Stimulated activated CD4-positive, alpha-beta T cell treated with anti-CD3 and anti-CD28 coated beads, Interleukin-1b, Interleukin-23, amount 100 ng/mL, for 1 hour (primary cell): ENCODE data around the gene NFKBIE.

Experiments used
- DNase-seq, 2 donors: peaks; one replicate each; pipeline ENCODE4 v3.0.0-alpha.2; 2020; ENCODE audit warnings: low read depth in 2 of 2

Gene NFKBIE

DNA sequence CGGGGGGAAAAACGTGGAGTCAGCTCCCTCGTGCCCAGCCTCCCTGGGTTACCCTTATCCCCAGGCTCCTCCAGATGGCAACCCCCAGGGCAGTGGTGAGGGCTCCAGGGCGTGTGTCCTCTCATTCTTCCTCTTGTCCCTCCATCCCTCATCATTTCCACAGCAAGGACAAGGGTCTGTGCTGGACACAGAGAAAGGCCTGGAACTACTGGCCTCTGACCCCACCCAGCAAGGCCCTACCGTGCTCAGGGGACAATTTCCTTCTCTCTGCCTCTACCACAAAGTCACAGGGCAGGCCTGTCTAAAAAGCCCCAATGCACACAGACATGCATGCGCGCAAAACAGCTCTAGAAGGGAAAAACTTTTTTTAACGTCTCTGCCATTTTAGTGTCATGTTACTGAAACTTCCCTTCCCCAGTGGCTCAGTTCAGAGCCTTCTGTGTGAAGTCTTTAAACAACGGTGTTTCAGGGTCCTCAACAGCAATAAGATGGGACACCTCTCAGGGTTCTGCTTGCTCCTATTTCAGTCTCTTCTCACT, 7.0 kb downstream of the NFKBIE start:
- no peak for DNase-seq

GRCh38 chr6:44257753-44258324, 7.5 kb downstream of the NFKBIE start:
- no peak for DNase-seq

DNA sequence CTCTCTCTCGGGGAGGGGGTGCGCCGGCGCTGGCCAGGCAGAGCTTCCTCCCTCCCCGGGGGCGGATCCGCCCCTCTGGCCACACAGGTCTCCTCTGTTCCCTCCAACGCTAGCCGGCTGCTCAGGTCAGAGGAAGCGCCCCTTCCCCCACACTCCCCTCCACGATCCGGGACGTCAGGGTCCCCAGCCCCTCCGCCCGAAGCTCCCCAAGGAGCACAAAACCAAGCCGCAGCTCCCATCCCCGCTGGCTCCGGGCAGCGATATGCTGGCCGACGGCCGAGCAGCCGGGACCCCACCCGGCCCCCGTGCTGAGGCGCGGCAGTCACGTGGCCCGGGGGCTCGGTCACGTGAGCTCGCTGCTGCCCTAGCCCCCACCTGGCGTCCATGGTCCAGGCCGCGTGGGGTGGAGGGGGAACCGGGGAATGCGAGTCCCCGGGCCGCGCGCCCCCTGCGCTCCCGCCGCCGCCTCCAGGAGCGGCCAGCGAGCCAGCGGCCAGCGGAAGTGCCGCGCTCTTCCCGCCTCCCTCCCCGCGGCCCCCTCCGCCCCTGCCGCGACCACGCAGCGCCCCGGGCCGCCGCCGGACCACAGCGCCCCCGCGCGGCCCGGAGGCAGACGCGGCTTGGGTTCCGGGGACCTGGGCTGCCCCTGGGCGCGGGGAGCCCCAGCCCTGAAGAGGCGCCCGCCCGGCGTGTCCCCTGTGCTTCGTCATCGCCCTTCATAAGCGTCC, 8.2 kb downstream of the NFKBIE start, which contains the start of gene SLC35B2:
TSS of gene SLC35B2 (minus strand) at position 504 of the 728 bp plus-strand sequence. CDS start at position 386, 118 bp downstream.
- DNase-seq = no peak

- DNase-seq = no peak
These were observed 8.7 kb downstream of the NFKBIE start for GRCh38 chr6:44256775-44257024.

DNA sequence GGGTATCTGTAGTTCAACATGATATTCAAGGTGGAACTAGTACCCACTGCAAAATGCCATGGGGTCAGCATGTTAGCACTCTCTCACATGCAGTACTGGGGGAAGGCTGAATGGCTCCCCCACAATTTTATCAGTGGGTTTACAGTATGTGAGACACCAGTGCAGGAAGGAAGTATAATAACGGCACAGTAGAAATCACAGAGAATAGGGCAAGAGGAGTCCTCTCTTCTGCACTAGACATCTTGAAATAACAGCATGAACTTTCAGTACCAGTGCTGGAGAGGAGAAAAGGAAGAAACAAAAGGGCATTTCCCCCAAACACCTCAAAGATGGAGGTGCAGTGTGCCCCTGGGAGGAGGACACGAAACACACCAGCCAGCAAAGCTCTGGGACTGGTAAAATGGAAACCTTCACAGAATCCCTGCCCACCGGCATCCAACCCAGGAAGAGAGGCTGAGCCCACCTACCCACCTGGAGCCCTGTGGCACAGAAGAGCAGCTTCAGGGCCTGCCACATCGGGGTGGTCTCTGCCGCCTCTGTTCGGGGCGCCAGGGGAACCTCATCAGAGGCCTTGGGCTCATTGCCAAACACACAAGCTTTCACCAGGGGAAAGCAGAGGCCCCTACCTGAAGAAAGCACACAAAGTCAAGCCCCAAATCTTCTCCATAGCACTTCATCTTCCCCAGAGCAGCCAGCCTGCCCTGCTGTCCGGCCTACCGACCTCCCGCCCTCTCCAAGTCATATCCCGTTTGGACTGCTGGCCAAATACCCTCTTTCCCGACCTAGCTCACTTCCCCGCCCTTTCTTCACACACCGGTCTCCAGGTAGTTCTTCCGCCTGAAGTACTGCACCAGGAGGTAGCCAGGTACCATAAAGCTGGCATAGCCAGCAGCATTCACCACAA, 9.2 kb downstream of the NFKBIE start:
- DNase-seq = no peak

DNA sequence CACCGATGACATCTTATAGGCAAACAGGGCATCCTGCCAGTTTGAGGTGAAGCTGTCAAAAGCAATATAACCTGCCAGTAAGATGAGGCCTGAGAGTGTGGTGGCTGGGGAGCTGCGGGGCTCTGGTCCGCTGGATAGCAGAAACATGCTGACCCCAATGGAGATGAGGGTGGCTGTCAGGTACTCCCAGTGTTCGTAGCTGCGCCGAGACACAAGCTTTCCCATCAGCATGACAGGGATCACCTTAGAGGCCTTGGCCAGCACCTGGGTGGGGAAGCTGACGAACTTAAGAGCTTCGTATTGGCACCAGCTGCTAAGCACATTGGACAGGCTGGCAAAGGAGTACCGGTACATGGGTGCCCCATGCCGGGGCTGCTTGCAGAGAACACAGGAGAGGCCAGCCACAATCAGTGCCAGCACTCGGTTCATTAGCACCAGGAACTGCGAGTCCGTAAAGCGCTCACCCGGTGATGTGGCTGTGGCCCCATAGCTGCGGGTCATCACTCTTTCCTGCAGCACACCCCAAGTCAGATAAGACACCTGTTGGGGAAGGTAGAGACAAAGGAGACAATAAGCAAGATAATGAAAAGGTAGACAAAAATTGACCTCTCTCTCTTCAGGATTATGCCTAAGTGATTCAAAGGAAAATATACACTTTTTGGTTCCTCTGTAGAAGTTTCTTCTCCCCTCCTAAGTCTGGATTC, 10.1 kb downstream of the NFKBIE start:
- DNase-seq = no peak

DNA sequence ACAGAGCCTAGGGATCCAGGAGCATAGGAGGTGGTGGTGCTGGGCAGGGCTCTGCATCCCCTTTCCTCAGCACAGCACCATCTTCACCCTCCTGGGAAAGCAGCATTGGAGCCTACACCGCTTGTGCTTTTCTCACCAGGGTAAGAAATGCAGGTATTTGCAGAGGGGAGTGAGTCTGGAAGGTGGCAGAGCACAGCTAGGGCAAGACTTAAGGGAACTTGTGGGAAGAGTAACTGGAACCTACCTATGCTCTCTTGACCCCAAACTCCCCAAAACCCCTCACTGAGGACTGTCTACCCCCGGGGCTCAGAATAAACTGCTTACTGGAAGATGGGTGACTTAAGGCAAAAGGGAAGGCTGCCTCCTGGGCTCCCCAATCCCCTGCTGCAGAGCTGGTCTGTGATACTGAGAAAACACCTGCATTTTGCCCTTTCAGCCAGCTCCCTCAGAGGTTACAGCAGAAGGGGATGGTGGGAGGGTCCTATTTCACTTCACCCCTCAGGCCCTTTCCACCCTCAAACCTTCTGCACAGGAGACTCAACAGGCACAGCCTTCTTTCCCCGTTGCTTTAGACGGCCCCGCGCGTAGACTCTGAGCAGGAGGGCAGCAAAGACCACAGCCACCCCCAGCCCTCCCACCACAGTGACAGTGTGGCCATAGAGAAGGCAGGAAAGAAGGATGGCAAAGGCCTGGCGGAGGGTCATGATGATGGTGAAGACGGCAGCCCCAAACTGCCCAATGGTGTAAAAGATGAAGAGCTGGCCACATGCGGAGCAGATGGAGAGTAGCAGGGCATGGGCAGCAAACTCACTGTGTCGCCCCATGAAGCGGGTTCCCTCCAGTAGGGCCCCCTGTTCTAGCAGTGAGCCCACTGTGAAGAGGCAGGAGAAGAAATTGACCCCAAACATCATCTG, 10.9 kb downstream of the NFKBIE start:
- no peak for DNase-seq

GRCh38 chr6:44253307-44254101, 11.8 kb downstream of the NFKBIE start:
- DNase-seq = no peak

GRCh38 chr6:44251576-44252524, 13.5 kb downstream of the NFKBIE start:
- no peak for DNase-seq

- DNase-seq = no peak
These were observed 14.6 kb downstream of the NFKBIE start for GRCh38 chr6:44250718-44251123.

- no peak for DNase-seq
These were observed 15.2 kb downstream of the NFKBIE start for GRCh38 chr6:44250067-44250717.

DNA sequence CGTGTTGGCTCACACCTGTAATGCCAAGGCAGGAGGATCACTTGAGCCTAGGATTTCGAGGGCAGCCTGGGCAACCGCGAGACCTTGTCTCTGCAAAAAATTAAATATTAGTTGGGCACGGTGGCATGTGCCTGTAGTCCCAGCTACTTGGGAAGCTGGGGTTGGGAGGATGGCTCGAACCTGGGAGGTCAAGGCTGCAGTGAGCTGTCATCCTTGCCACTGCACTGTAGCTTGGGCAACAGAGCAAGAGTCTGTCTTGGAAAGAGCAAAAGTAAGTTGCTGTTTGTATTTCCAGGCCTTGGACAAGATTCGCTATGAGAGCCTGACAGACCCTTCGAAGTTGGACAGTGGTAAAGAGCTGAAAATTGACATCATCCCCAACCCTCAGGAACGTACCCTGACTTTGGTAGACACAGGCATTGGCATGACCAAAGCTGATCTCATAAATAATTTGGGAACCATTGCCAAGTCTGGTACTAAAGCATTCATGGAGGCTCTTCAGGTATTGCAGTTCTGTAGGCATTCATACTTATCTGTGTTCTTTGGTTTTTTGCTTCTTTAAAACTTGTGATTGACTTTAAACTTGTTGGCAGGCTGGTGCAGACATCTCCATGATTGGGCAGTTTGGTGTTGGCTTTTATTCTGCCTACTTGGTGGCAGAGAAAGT, 16.1 kb downstream of the NFKBIE start:
- DNase-seq = no peak

DNA sequence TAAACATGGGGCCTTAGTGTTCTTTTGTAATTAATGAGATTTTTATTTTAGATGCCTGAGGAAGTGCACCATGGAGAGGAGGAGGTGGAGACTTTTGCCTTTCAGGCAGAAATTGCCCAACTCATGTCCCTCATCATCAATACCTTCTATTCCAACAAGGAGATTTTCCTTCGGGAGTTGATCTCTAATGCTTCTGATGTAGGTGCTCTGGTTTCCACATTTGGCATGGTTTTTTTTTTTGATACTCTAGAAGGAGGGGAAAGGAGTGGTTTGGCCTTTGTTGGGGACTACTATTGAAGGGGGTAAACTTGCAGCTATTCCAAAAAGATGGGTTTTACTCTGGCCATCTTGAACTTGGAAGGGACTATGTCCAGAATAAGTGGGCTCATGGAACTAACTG, 16.8 kb downstream of the NFKBIE start:
- DNase-seq = no peak

- DNase-seq = peak; percentile 79 to 80
These were observed 17.7 kb downstream of the NFKBIE start for GRCh38 chr6:44247338-44248302.

GRCh38 chr6:44246663-44247337, 18.6 kb downstream of the NFKBIE start, which contains the start of gene HSP90AB1:
HSP90AB1 (plus strand) TSS chr6:44247101; CDS start chr6:44248630, 1,529 bp downstream.
- DNase-seq = peak; percentile 87 to 96
